ENCODE data around the gene TGFBR2.
A peak's percentile ranks its signal among the peaks of the same experiment; 100 is the strongest.

Gene TGFBR2

DNA sequence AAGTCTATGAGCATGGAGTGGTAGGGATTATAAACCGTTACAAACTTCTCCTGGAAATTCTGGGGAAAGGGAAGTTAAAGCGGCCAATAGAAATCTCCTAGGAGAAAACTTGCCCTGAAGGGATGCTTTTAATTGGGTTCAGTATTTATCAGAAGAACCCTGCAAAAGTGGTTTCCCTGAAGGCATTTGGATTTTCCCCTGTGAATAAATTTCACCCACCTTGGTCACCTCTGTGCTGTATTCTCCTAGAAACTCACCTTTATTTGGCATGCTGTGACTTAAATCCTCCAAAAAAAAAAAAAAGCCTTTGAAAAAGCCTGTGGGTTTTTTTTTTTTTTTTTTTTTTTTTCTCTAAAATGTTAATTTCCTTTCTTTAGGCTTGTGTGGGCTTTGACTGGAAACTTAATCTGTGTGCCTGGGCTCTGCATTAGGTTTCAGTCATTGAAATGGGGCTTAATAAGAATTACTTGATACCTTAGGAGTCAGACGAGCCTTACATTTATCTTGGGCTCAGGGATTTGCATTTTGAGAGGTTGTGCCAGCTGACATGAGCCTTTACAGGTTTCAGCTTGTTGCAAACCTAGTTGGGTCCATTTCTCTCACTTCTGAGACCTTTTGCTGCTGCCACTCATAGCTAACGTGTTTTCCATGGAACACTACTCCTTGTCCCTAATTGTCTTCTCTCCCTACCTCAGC is 22.0 kb downstream of the TGFBR2 start:
- no peak for DNase-seq (ENCODE audit: low read depth)
- no peak overlapping the region for H3K4me3 ChIP-seq (ENCODE audit: control insufficient read depth, low read depth, low read length)
- TF ChIP-seq, protein P1, sequence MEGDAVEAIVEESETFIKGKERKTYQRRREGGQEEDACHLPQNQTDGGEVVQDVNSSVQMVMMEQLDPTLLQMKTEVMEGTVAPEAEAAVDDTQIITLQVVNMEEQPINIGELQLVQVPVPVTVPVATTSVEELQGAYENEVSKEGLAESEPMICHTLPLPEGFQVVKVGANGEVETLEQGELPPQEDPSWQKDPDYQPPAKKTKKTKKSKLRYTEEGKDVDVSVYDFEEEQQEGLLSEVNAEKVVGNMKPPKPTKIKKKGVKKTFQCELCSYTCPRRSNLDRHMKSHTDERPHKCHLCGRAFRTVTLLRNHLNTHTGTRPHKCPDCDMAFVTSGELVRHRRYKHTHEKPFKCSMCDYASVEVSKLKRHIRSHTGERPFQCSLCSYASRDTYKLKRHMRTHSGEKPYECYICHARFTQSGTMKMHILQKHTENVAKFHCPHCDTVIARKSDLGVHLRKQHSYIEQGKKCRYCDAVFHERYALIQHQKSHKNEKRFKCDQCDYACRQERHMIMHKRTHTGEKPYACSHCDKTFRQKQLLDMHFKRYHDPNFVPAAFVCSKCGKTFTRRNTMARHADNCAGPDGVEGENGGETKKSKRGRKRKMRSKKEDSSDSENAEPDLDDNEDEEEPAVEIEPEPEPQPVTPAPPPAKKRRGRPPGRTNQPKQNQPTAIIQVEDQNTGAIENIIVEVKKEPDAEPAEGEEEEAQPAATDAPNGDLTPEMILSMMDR (conservative IDR thresholded peaks at IDR 0.05; ENCODE audit: control insufficient read depth, insufficient read depth, low read depth, low read length), result no peak

- no peak overlapping the region for H3K4me3 ChIP-seq (ENCODE audit: control insufficient read depth, low read depth, low read length)
- DNase-seq (ENCODE audit: low read depth), result no peak
- TF ChIP-seq, protein P1 (conservative IDR thresholded peaks at IDR 0.05; ENCODE audit: control insufficient read depth, insufficient read depth, low read depth, low read length), result peak; percentile 26
Observed at GRCh38 chr3:30628901-30629590, 22.6 kb downstream of the TGFBR2 start.

DNA sequence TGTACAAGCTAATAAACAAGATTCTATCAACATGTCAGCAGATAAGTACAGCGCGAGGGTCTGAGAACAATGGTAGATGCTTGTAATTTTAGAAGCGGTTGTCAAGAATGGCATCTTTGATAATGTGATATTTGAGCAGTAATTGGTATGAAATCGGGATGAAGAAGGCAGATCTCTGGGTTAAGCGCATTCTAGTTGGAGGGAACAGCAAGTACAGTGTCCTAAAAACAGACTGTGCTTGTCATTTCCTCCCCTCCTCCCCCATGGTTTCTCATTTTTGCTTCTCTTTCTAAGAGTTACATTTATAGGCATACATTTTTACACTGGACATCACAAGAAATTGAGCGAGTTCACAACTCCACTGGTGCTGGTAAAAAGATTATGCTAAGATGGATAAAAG is 23.3 kb downstream of the TGFBR2 start:
- no peak overlapping the region for H3K4me3 ChIP-seq (ENCODE audit: control insufficient read depth, low read depth, low read length)
- no peak for DNase-seq (ENCODE audit: low read depth)
- TF ChIP-seq, protein P1 (conservative IDR thresholded peaks at IDR 0.05; ENCODE audit: control insufficient read depth, insufficient read depth, low read depth, low read length), result no peak

DNA sequence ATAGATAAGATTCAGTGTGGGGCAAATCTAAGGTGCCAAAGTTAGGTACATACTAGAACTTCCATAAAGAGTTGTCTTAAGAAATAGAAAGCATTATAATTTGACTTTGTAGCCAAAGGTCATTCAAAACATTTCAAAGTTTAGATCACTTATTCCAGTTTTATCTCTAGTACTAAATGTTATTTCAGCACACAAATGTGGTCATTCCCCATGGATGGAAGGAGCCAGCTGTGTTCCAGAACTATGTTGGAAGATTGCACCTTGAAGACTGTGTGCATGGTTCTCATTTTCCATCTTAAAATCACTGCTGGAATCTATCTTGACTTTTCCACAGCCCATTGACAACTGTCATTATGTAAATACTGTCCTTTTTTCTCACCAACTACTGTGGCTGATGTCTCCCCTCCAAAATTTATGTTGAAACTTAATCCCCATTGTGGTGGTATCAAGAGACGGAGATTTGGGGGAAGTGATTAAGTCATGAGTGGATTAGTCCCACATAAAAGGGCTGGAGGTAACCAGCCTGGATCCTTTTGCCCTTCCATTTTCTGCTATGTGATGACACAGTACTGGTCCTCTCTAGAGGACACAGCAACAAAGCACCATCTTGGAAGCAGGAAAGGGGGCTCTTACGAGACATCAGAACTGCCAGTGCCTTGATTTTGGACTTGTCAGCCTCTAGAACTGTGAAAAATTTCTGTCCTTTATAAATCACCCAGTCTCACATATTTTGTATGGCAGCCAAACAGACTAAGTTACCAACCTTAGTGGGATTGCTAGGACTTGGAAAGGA is 24.0 kb downstream of the TGFBR2 start:
- TF ChIP-seq, protein P1 (conservative IDR thresholded peaks at IDR 0.05; ENCODE audit: control insufficient read depth, insufficient read depth, low read depth, low read length), result no peak
- no peak overlapping the region for H3K4me3 ChIP-seq (ENCODE audit: control insufficient read depth, low read depth, low read length)
- DNase-seq (ENCODE audit: low read depth), result no peak

- peak; percentile 83 for DNase-seq (ENCODE audit: low read depth)
- no peak overlapping the region for H3K4me3 ChIP-seq (ENCODE audit: control insufficient read depth, low read depth, low read length)
- TF ChIP-seq, protein P1 (conservative IDR thresholded peaks at IDR 0.05; ENCODE audit: control insufficient read depth, insufficient read depth, low read depth, low read length), result no peak
Observed at GRCh38 chr3:30631243-30631904, 25.0 kb downstream of the TGFBR2 start.

GRCh38 chr3:30632065-30632464 is 25.7 kb downstream of the TGFBR2 start:
- peak; percentile 56 for DNase-seq (ENCODE audit: low read depth)
- no peak overlapping the region for H3K4me3 ChIP-seq (ENCODE audit: control insufficient read depth, low read depth, low read length)
- TF ChIP-seq, protein P1 (conservative IDR thresholded peaks at IDR 0.05; ENCODE audit: control insufficient read depth, insufficient read depth, low read depth, low read length), result no peak
